Left ventricle myocardium inferior (tissue), 1 donor: ENCODE measurements around the gene AQP5. TPM values are rescaled to one million over a fixed set of nuclear protein-coding genes. Genes with fewer than 3 reads are reported as not detected.
A peak's percentile ranks its signal among the peaks of the same experiment; 100 is the strongest.
"Not testable (repeated sequence)": the region's sequence is repeated elsewhere in the genome, so short reads cannot be mapped to it uniquely, and the experiment has no call there.

Experiments used
- DNase-seq: peaks from one replicate; pipeline ENCODE4 v3.0.0-alpha.2; 2020
- H3K27ac ChIP-seq: fragments of 200-600 bp; replicated peaks from 2 replicates; pipeline ENCODE4 v1.8.0; 2021
- H3K27me3 ChIP-seq: fragments of 200-600 bp; 2 replicates; pipeline ENCODE4 v1.8.0; 2021; ENCODE audit warnings: low read depth
- H3K36me3 ChIP-seq: fragments of 200-600 bp; 2 replicates; pipeline ENCODE4 v1.8.0; 2021
- H3K4me1 ChIP-seq: fragments of 200-600 bp; 2 replicates; pipeline ENCODE4 v1.8.0; 2021
- H3K4me3 ChIP-seq: fragments of 200-600 bp; 2 replicates; pipeline ENCODE4 v1.8.0; 2021; ENCODE audit warnings: mild to moderate bottlenecking, moderate library complexity
- H3K9me3 ChIP-seq: fragments of 200-600 bp; replicated peaks from 2 replicates; pipeline ENCODE4 v1.8.0; 2021
- CTCF ChIP-seq: fragments of 200-600 bp; IDR thresholded peaks from 2 replicates; pipeline ENCODE4 v1.8.0; 2021; ENCODE audit warnings: antibody characterized with exemption, mild to moderate bottlenecking, borderline replicate concordance
- intact Hi-C: fragments of 100-400 bp; cut with micrococcal nuclease; formaldehyde crosslinking; loops from one replicate; pipeline ENCODE4 v1.11.0; 2022
- total RNA-seq: library from RNA; stranded (reverse); fragmentation: NEBNext Ultra II Directional; extraction: Animal tissue kit (Norgen Biotek cat#: 25700); gene quantifications from one replicate; pipeline ENCODE4 v1.2.1, GENCODE V29; 2021
- donor health status: DM: no; HTN: yes; CAD: no; lungs with severe emphysema.

The AQP5 gene
- total RNA-seq, 1 donor from 2014 or later: 0.41 TPM

- Histone ChIP-seq H3K9me3 (no peaks in the 10 kb centered on the region), H3K27me3 (no peaks in the 10 kb centered on the region), H3K4me1 (peaks cover 22% of the 10 kb centered on the region), H3K36me3 (peaks cover 16% of the 10 kb centered on the region), H3K27ac (peak overlapping the region; percentile 7), H3K4me3 (no peak overlapping the region)
- intact Hi-C loops: no loop called here
- no peak for TF ChIP-seq CTCF
- DNase-seq: no peak
Measured at GRCh38 chr12:49987625-49988303, 26.1 kb downstream of the AQP5 start.

DNA sequence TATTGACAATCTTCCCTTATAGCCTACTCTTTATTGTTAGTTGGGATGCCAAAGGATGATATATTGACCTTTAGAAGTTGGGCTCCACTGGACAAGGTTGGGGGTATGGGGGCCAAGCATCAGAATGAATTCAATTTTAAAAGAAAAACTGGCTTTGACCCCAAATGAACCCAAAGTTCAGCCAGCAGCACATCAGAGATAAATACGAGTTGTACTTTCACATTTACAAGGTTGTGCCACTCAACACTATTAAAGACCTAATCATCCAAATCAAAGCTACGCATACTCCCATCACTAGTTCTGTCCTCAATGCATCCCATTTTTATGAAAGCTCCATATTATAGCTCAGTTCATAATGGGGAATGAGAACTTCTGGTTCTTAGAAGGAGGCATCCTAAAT is 27.7 kb downstream of the AQP5 start:
- H3K9me3 ChIP-seq, H3K4me3 ChIP-seq, intact Hi-C loops, H3K27me3 ChIP-seq, H3K27ac ChIP-seq, DNase-seq: not testable (repeated sequence)
- Histone ChIP-seq H3K36me3 (peaks cover 22% of the 10 kb centered on the region), H3K4me1 (peaks cover 12% of the 10 kb centered on the region)

- Histone ChIP-seq H3K36me3 (peaks cover 26% of the 10 kb centered on the region), H3K27me3 (no peaks in the 10 kb centered on the region), H3K27ac (no peak overlapping the region), H3K4me1 (peaks cover 7% of the 10 kb centered on the region), H3K4me3 (no peak overlapping the region), H3K9me3 (no peaks in the 10 kb centered on the region)
- DNase-seq: no peak
- intact Hi-C loops: no loop called here
- no peak for TF ChIP-seq CTCF
Measured at GRCh38 chr12:49990273-49990672, 28.6 kb downstream of the AQP5 start.

DNA sequence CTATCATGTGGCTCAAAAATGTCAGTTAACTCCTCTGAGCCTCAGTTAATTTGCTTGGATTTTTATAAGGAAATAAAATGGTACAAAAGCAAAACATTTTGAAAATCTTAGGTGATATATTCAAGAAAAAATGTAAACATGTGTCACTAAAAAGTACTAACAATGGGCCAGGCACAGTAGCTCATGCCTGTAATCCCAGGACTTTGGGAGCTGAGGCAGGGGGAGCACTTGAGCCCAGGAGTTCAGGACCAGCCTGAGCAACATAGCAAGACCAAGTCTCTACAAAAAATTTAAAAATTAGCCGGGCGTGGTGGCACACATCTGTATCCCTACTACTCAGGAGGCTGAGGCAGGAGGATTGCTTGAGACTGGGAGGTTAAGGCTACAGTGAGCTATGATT is 36.8 kb downstream of the AQP5 start:
- no peaks in the 10 kb centered on the region for H3K27me3 ChIP-seq
- H3K4me1 ChIP-seq: peaks cover 2% of the 10 kb centered on the region
- no peak overlapping the region for H3K4me3 ChIP-seq
- H3K36me3 ChIP-seq: peaks cover 33% of the 10 kb centered on the region
- TF ChIP-seq CTCF: no peak
- no peak for DNase-seq
- no peaks in the 10 kb centered on the region for H3K9me3 ChIP-seq
- intact Hi-C loops: no loop called here
- no peak overlapping the region for H3K27ac ChIP-seq

GRCh38 chr12:50003595-50003994 is 41.9 kb downstream of the AQP5 start:
- Histone ChIP-seq H3K36me3 (peaks cover 2% of the 10 kb centered on the region), H3K4me1 (peaks cover 13% of the 10 kb centered on the region)
- no peak for TF ChIP-seq CTCF

GRCh38 chr12:50004696-50005095 is 43.0 kb downstream of the AQP5 start:
- H3K27me3 ChIP-seq: no peaks in the 10 kb centered on the region
- H3K27ac ChIP-seq: no peak overlapping the region
- no peak for TF ChIP-seq CTCF
- H3K4me3 ChIP-seq: no peak overlapping the region
- DNase-seq: no peak
- intact Hi-C loops: no loop called here
- H3K36me3 ChIP-seq: no peaks in the 10 kb centered on the region
- peaks cover 13% of the 10 kb centered on the region for H3K4me1 ChIP-seq
- no peaks in the 10 kb centered on the region for H3K9me3 ChIP-seq

More at GRCh38 chr12:50003595-50003994, 41.9 kb downstream of the AQP5 start:
- intact Hi-C loops: no loop called here
- Histone ChIP-seq H3K27me3 (no peaks in the 10 kb centered on the region), H3K27ac (no peak overlapping the region), H3K9me3 (no peaks in the 10 kb centered on the region), H3K4me3 (no peak overlapping the region)
- no peak for DNase-seq
